ENCODE measurements around the gene AGXT.

- TF ChIP-seq SUZ12 (IDR thresholded peaks at IDR 0.05) (no peak), SP1 (IDR thresholded peaks at IDR 0.05) (no peak)
Observed at GRCh38 chr2:240905176-240905781, 36.7 kb downstream of the AGXT start.

All from HEK293T (cell line).